GM12874 (cell line): Measurements from ENCODE around the gene WEE2.
A peak's percentile ranks its signal among the peaks of the same experiment; 100 is the strongest.

ENCODE experiments used
- CTCF ChIP-seq: IDR thresholded peaks from 2 replicates; pipeline ENCODE4 v1.5.1; 2011; ENCODE audit warnings: low read depth, mild to moderate bottlenecking, control low read depth, low read length, moderate library complexity; ENCODE audit not compliant: insufficient read depth

WEE2 gene

GRCh38 chr7:141717450-141717849, 9.3 kb downstream of the WEE2 start:
- TF ChIP-seq CTCF, result no peak

GRCh38 chr7:141722529-141722928, 14.4 kb downstream of the WEE2 start:
- TF ChIP-seq CTCF, result no peak

- TF ChIP-seq CTCF, result no peak
Observed at GRCh38 chr7:141729020-141729419, 20.9 kb downstream of the WEE2 start.

GRCh38 chr7:141731476-141732149, 23.5 kb downstream of the WEE2 start:
- no peak for TF ChIP-seq CTCF

GRCh38 chr7:141737118-141737835, 29.1 kb downstream of the WEE2 start:
- no peak for TF ChIP-seq CTCF

GRCh38 chr7:141737836-141738591, 29.9 kb downstream of the WEE2 start, which contains the start of gene SSBP1:
Gene SSBP1 (plus strand): TSS chr7:141738358. CDS start chr7:141739167, 809 bp downstream.
- peak; percentile 77 for TF ChIP-seq CTCF

- peak; percentile 25; the same call in 1 of the 2 replicates for TF ChIP-seq CTCF
Observed at GRCh38 chr7:141738592-141739013, 30.4 kb downstream of the WEE2 start.
